ENCODE data around the gene C1orf105. TPM values are rescaled to one million over a fixed set of nuclear protein-coding genes. Genes with fewer than 3 reads are reported as not detected.

C1orf105 gene
- total and polyA plus RNA-seq, 7 donors: 0.18 to 17.3 (median 1.6) TPM; not detected in 1

DNA sequence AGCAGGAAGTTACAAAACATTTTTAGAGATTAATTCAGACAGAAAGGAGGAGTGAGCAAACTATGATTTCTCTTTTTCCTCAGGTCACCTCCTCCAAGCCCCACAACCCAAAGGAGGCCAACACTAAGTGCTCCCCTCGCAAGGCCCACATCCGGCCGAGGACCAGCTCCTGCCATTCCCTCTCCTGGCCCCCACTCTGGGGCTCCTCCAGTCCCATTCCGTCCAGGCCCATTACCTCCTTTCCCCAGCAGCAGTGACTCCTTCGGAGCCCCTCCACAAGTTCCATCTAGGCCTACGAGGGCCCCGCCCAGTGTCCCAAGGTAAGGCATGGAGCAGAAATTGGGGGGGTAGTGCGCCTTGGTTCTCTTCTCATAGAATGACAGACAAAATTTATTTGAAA, 32.0 kb upstream of the C1orf105 start:
- Histone ChIP-seq H3K27me3 (ENCODE audit: insufficient read depth in 3 of 3, low read length in 2 of 3) (no peaks in the 10 kb centered on the region), H3K4me3 (no peak overlapping the region), H3K27ac (no peak overlapping the region), H3K36me3 (ENCODE audit: insufficient read depth in 1 of 2, low read depth in 1 of 2) (no peaks in the 10 kb centered on the region), H3K9me3 (no peaks in the 10 kb centered on the region), H3K4me1 (no peaks in the 10 kb centered on the region)
- peak in 1 of 2 donors; percentile 33 for DNase-seq
- TF ChIP-seq, protein P1, sequence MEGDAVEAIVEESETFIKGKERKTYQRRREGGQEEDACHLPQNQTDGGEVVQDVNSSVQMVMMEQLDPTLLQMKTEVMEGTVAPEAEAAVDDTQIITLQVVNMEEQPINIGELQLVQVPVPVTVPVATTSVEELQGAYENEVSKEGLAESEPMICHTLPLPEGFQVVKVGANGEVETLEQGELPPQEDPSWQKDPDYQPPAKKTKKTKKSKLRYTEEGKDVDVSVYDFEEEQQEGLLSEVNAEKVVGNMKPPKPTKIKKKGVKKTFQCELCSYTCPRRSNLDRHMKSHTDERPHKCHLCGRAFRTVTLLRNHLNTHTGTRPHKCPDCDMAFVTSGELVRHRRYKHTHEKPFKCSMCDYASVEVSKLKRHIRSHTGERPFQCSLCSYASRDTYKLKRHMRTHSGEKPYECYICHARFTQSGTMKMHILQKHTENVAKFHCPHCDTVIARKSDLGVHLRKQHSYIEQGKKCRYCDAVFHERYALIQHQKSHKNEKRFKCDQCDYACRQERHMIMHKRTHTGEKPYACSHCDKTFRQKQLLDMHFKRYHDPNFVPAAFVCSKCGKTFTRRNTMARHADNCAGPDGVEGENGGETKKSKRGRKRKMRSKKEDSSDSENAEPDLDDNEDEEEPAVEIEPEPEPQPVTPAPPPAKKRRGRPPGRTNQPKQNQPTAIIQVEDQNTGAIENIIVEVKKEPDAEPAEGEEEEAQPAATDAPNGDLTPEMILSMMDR (IDR thresholded peaks at IDR 0.05): no peak
- no peak for ATAC-seq
- intact Hi-C loops (cut with DNase I): no loop called here
- 95 to 97% (median 97%) methylated on average over 8 of the region's 8 CpGs for WGBS, 3 donors

- H3K4me1 ChIP-seq: no peaks in the 10 kb centered on the region
- TF ChIP-seq, protein P1 (IDR thresholded peaks at IDR 0.05): no peak
- H3K9me3 ChIP-seq: no peaks in the 10 kb centered on the region
- WGBS, 3 donors: 30 to 57% (median 40%) methylated on average over 3 of the region's 3 CpGs
- peak overlapping the region; percentile 40 for H3K27ac ChIP-seq
- ATAC-seq (no peak), DNase-seq (no peak)
- H3K36me3 ChIP-seq (ENCODE audit: insufficient read depth in 1 of 2, low read depth in 1 of 2): no peaks in the 10 kb centered on the region
- intact Hi-C loops (cut with DNase I): no loop called here
- H3K4me3 ChIP-seq: no peak overlapping the region
- H3K27me3 ChIP-seq (ENCODE audit: insufficient read depth in 3 of 3, low read length in 2 of 3): no peaks in the 10 kb centered on the region
Observed at GRCh38 chr1:172390301-172390682, 30.2 kb upstream of the C1orf105 start.

GRCh38 chr1:172390683-172391551, 29.6 kb upstream of the C1orf105 start:
- intact Hi-C loops (cut with DNase I): no loop called here
- 38 to 52% (median 45%) methylated on average over 9 of the region's 9 CpGs for WGBS, 3 donors
- TF ChIP-seq, protein P1 (IDR thresholded peaks at IDR 0.05): no peak
- no peak for ATAC-seq
- peak overlapping the region; percentile 40 for H3K27ac ChIP-seq
- no peaks in the 10 kb centered on the region for H3K27me3 ChIP-seq (ENCODE audit: insufficient read depth in 3 of 3, low read length in 2 of 3)
- H3K9me3 ChIP-seq: no peaks in the 10 kb centered on the region
- no peaks in the 10 kb centered on the region for H3K36me3 ChIP-seq (ENCODE audit: insufficient read depth in 1 of 2, low read depth in 1 of 2)
- H3K4me1 ChIP-seq: no peaks in the 10 kb centered on the region
- peak overlapping the region; percentile 23 for H3K4me3 ChIP-seq
- DNase-seq: peak in 1 of 2 donors; percentile 39

- DNase-seq (no peak), ATAC-seq (no peak)
- WGBS, 3 donors: 83 to 93% (median 91%) methylated on average over 1 of the region's 1 CpG
- Histone ChIP-seq H3K9me3 (no peaks in the 10 kb centered on the region), H3K27ac (no peak overlapping the region), H3K36me3 (ENCODE audit: insufficient read depth in 1 of 2, low read depth in 1 of 2) (no peaks in the 10 kb centered on the region), H3K27me3 (ENCODE audit: insufficient read depth in 3 of 3, low read length in 2 of 3) (no peaks in the 10 kb centered on the region), H3K4me1 (no peaks in the 10 kb centered on the region), H3K4me3 (no peak overlapping the region)
- intact Hi-C loops (cut with DNase I): no loop called here
- TF ChIP-seq, protein P1 (IDR thresholded peaks at IDR 0.05): no peak
Observed at GRCh38 chr1:172391976-172392375, 28.5 kb upstream of the C1orf105 start.

Data from psoas muscle (tissue), 8 donors.